ENCODE measurements around the gene PDILT.

The PDILT gene

DNA sequence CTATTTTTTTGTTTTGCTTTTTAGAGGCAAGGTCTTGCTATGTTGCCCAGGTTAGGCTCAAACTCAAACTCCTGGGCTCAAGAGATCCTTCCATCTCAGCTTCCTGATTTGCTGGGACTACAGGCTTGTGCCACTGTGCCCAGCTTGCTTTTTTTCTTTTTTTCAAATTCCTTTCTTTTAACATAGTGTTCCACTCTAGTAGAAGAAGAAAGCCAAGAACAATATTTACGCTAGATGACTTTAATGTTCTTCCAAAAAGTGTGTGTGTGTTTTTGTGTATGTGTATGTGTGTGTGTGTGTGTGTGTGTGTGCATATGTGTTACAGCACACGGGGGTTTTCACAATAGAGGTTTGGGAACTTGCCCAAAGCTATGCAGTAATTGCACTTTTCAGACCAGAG, 41.3 kb downstream of the PDILT start:
- DNase-seq (ENCODE audit: low read depth in 2 of 2), result no peak

- no peak for DNase-seq (ENCODE audit: low read depth in 2 of 2)
Observed at GRCh38 chr16:20359997-20360396, 44.5 kb downstream of the PDILT start.

DNA sequence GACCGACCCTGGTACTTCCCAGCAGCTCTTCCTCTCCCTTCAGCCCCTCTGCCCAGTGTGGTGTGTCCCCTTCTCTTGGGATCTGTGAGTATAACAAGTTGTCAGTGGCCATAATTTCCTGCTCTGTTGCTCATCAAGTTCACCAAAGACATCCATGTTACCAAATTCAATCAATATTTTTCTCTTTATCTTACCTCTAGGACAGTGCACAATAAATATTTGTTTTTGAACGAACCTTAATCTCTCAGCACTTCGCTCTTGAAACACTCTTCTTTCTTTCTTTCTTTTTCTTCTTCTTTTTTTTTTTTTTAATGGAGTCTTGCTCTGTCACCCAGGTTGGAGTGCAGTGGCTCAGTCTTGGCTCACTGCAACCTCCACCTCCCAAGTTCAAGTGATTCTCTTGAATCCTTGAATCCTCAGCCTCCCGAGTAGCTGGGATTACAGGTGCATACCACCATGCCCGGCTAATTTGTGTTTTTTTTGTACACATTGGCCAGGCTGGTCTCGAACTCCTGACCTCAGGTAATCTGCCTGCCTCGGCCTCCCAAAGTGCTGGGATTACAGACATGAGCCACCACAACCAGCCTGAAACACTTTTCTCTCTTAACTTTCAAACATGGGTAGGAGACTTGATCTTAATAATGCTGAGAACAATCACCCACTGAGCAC, 49.3 kb downstream of the PDILT start:
- DNase-seq (ENCODE audit: low read depth in 2 of 2), result no peak

- DNase-seq (ENCODE audit: low read depth in 2 of 2), result no peak
Observed at GRCh38 chr16:20353379-20353778, 51.2 kb downstream of the PDILT start.

DNA sequence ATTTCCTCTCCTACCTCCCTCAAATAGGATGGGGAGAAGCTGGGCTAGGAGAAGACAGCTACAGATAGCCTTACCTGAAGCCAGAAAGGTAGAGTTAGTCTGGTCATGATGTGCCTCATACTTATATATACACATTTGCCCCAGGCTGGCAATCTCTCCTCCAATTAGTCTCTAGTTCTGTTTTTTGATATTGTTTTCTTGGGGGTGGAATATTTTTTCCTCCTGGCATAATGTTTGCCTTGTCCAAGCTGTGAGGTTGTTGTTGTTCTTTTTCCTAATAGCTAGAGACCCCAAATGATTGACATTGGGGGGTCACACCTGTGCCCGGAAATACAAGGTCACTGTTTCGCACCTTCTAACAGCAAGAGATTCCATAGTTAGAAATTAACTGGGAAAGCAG, 51.9 kb downstream of the PDILT start, which contains the start of gene UMOD:
Gene UMOD (minus strand): TSS at position 101 of the 400 bp plus-strand sequence. CDS start 1,978 bp downstream, outside the sequence.
- DNase-seq (ENCODE audit: low read depth in 2 of 2), result no peak

DNA sequence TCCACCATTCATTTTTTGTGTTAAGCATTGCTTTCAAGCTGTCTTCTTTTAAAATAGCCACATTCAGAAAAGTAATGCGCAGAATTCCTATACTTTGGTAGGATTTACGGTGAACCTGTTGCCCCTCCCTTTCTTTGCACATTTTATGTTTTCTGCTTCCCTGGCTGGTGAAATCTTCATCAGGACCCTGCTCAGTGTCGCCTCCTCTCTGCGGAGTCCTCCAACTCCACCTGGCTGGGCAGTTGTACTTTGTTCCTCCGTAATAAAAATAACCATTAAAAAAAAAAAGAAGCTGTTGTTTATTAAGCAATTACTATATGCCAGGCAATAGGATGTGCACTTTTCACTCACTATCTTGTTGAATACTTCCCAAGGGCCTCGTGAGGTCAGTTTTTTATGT, 54.9 kb downstream of the PDILT start:
- no peak for DNase-seq (ENCODE audit: low read depth in 2 of 2)

- DNase-seq (ENCODE audit: low read depth in 2 of 2), result no peak
Observed at GRCh38 chr16:20348365-20349185, 56.0 kb downstream of the PDILT start.

DNA sequence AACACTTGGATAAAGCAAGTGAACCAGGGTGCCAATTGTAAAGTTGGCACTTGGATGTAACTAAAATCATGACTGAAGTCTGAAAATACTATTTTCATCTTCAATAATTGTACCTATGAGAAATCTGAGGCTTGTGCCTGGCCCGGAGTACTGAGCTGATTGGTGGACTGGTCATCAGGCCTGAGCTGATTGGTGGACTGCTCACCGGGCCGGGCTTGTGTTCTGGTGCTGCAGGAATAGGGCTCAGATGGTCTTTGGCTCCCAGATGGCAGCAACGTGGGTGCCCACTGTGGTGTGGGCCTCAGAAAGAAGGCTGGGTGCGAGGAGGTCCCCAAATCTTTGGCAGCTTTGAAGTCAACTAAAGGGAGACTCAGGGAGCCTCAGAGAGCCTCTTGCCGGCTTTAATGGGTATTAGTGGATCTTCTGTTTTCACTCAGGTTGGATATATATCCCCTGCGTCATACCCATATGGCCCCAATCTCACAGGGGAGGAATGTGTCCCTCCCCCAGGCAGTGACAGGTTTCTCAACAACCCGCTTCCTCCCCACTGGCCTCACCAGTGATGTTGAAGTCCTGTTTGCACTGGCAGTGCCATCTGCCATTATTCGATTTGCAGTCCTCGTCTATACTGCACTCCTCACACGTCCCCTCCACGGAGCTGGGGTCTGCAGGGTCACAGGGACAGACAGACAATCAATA, 56.7 kb downstream of the PDILT start:
- no peak for DNase-seq (ENCODE audit: low read depth in 2 of 2)

DNA sequence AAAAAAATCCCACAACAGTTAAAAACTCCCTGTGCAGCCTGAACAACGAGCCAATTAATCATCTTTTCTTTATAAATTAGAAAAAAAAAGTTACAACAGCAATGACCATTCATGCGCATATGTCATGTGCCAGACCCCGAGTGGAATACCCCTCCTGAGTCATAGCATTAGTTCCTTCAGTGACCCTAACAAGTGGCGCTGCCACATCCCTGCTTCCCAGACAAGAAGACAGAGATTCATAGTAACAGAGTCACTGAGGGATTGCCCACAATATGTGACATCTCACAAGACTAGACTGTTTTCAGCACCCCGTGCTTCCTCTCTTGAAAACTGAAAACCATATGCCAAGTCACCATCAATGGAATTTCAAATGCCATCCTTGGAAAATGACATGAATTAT, 59.9 kb downstream of the PDILT start:
- no peak for DNase-seq (ENCODE audit: low read depth in 2 of 2)

GRCh38 chr16:20339744-20340143, 64.8 kb downstream of the PDILT start:
- DNase-seq (ENCODE audit: low read depth in 2 of 2), result no peak

DNA sequence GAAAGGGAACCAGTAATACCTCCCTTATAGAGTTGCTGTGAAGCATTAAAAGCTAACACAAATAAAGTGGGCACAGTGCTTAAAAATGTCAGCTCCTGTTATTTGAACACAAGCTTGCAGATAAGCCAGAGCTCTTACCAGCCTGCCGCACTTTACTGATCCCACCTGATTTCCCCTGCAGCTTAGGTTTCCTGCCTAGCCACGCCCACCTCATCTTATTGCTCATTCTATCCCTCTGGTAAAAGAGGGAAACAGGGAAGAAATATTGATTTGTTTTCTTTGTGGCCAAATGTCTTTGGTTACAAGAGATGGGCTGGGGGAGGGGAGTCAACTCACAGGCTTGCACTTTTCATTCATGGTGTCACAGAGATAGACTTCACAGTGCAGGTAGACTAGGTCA, 67.6 kb downstream of the PDILT start:
- no peak for DNase-seq (ENCODE audit: low read depth in 2 of 2)

DNA sequence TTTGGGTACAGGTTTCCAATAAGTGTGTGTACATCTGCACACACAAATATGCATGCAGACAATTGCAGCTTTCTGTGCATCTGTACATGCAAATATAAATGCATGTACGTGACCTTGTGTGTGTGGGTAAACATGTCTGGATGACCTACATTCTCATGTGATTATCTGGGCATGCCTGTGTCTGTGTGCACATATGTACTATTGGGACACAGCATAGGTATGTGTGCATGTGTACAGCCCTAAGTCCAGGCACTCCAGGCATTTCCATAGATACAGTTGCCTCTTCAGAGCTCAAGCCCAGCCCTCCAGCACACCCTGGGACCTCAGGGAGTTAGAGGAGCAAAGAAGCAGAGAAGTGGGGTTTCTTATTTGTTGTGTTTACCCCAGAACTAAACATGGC, 70.1 kb downstream of the PDILT start:
- no peak for DNase-seq (ENCODE audit: low read depth in 2 of 2)

GRCh38 chr16:20333120-20333519, 71.4 kb downstream of the PDILT start:
- DNase-seq (ENCODE audit: low read depth in 2 of 2), result no peak

- no peak for DNase-seq (ENCODE audit: low read depth in 2 of 2)
Observed at GRCh38 chr16:20332411-20332810, 72.1 kb downstream of the PDILT start.

DNA sequence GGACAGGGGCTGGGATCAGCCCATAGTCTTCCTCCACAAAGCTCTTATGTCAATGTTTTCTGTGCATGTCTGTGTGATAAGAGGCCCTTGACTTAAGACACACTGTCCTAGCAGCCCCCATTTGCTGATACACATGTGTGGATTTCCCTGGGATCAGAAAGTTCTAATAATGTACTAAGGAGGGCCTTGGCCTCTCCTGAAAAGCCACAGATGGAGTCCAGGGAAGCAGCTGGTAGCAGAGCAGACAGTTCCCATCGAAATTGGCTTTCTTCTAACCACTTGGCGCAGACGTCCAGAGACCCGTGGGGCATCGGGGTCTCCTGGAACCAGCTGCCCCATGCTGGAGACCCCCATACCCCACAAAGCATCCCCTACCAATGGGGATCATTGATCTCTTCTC, 72.9 kb downstream of the PDILT start:
- no peak for DNase-seq (ENCODE audit: low read depth in 2 of 2)

GRCh38 chr16:20329392-20330138, 75.0 kb downstream of the PDILT start:
- DNase-seq (ENCODE audit: low read depth in 2 of 2), result no peak

- no peak for DNase-seq (ENCODE audit: low read depth in 2 of 2)
Observed at GRCh38 chr16:20327444-20328041, 77.0 kb downstream of the PDILT start, which contains the start of gene GP2. Gene GP2 (minus strand): TSS chr16:20327513. CDS start chr16:20326431, 1,082 bp downstream.

DNA sequence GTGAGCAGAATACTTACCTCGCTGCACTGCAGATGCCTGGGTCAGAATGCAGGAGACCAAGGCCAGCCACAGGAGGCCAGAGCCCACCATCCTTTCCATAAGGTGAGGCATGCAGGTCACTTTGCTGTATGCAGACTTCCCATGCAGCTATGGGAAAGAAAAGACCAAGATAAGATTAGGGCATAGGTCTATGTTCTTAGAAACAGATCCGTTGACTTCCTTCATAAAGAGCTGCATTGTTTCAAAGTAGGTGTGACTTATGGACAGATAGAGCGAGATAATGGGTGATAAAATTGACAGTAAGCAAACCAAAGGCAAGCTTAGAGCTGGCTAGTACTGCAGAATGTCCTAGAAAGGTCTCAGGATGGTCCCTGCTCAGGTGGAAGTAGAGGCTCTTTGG, 78.2 kb downstream of the PDILT start:
- no peak for DNase-seq (ENCODE audit: low read depth in 2 of 2)

- DNase-seq (ENCODE audit: low read depth in 2 of 2), result no peak
Observed at GRCh38 chr16:20325005-20325404, 79.5 kb downstream of the PDILT start.

- DNase-seq (ENCODE audit: low read depth in 2 of 2), result no peak
Observed at GRCh38 chr16:20323591-20324117, 80.9 kb downstream of the PDILT start.

GRCh38 chr16:20322696-20323095, 81.8 kb downstream of the PDILT start:
- no peak for DNase-seq (ENCODE audit: low read depth in 2 of 2)

All from stimulated activated CD4-positive, alpha-beta T cell treated with anti-CD3 and anti-CD28 coated beads, Interleukin-1b, Interleukin-23, amount 100 ng/mL, for 1 hour (primary cell).